ENCODE data around the gene ITPR3.

Gene ITPR3

DNA sequence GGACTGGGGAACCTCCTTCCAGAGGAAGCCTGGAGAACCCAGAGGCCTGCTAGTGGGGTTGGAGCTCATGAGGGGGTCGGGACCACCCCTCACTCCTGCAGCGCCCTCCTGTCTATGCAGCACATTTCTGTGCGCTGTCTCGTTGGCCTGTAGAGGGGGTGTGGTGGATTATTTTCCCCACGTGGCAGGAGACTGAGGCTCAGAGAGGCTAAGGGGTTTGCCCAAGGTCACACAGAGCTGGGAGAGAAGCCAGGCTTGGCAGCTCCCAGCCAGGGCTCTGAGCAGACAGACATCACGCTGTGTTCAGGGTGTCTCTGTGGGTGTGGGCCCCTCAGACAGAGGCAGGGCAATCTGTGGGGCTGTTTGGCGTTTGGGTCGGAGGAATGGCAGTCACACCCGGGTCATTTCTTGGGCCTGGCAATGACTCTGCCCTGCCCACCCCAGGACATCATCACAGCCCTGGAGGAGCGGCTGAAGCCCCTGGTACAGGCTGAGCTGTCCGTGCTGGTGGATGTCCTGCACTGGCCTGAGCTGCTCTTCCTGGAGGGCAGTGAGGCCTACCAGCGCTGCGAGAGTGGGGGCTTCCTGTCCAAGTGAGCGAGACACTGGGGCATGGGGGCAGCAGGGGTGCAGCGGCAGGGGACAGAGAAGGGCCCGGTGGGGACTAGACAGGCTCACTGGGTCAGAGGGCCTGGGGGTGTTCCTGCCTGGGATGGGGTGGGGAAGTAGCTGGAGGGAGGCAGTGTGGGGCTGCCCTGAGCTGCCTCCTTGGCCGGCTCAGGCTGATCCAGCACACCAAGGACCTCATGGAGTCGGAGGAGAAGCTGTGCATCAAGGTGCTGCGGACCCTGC, 62.7 kb downstream of the ITPR3 start:
- TF ChIP-seq, protein P1, sequence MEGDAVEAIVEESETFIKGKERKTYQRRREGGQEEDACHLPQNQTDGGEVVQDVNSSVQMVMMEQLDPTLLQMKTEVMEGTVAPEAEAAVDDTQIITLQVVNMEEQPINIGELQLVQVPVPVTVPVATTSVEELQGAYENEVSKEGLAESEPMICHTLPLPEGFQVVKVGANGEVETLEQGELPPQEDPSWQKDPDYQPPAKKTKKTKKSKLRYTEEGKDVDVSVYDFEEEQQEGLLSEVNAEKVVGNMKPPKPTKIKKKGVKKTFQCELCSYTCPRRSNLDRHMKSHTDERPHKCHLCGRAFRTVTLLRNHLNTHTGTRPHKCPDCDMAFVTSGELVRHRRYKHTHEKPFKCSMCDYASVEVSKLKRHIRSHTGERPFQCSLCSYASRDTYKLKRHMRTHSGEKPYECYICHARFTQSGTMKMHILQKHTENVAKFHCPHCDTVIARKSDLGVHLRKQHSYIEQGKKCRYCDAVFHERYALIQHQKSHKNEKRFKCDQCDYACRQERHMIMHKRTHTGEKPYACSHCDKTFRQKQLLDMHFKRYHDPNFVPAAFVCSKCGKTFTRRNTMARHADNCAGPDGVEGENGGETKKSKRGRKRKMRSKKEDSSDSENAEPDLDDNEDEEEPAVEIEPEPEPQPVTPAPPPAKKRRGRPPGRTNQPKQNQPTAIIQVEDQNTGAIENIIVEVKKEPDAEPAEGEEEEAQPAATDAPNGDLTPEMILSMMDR (IDR thresholded peaks at IDR 0.05; ENCODE audit: low read depth, low read length, missing control alignments) = no peak
- in situ Hi-C loops (cut with HindIII; ENCODE audit: low pct_ligation_motif_present, low sequenced_read_pairs) = no loop called here
- no peak overlapping the region for H3K4me3 ChIP-seq (ENCODE audit: low read depth, low read length)
- H3K27ac ChIP-seq = no peak overlapping the region
- no peaks in the 10 kb centered on the region for H3K36me3 ChIP-seq (replicated peaks)
- no peak for DNase-seq
- H3K27me3 ChIP-seq (replicated peaks) = no peaks in the 10 kb centered on the region

DNA sequence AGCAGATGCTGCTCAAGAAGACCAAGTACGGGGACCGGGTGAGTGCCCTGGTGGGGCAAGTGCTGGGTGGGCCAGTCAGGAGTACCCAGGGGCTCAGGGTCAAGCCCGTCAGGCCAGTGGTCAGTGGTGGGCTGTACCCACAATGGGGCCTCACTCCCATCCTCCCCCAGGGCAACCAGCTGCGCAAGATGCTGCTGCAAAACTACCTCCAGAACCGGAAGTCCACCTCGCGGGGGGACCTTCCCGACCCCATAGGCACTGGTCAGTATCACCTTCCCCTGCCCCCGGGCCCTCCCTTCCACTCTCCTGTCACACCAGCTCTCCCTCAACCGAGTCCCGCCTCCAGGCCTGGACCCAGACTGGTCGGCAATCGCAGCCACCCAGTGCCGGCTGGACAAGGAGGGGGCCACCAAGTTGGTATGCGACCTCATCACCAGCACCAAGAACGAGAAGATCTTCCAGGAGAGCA, 63.3 kb downstream of the ITPR3 start:
- H3K27ac ChIP-seq = no peak overlapping the region
- H3K27me3 ChIP-seq (replicated peaks) = no peaks in the 10 kb centered on the region
- TF ChIP-seq, protein P1 (IDR thresholded peaks at IDR 0.05; ENCODE audit: low read depth, low read length, missing control alignments) = no peak
- in situ Hi-C loops (cut with HindIII; ENCODE audit: low pct_ligation_motif_present, low sequenced_read_pairs) = no loop called here
- H3K36me3 ChIP-seq (replicated peaks) = no peaks in the 10 kb centered on the region
- H3K4me3 ChIP-seq (ENCODE audit: low read depth, low read length) = no peak overlapping the region
- DNase-seq = no peak

DNA sequence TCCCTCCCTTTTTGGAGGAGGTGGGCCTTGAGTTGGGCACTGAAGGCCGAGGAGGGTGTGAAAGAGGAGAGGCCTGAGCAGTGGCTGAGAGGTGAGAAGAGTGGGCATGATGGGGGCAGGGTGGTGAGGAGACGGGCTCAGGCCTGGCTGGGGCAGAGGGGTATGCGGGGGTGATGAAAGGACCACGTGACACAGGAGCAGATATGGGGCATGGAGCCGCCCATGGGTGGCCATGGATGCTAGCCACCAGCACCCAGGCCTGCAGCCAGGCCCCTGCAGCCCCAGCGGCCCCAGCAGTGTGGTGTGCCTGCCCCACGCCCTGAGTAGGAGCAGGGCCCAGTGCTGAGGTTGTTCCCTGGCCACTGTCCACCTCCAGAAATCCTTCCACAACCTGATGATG, 63.9 kb downstream of the ITPR3 start:
- Histone ChIP-seq H3K36me3 (replicated peaks) (no peaks in the 10 kb centered on the region), H3K27ac (no peak overlapping the region), H3K27me3 (replicated peaks) (no peaks in the 10 kb centered on the region), H3K4me3 (ENCODE audit: low read depth, low read length) (no peak overlapping the region)
- TF ChIP-seq, protein P1 (IDR thresholded peaks at IDR 0.05; ENCODE audit: low read depth, low read length, missing control alignments) = no peak
- in situ Hi-C loops (cut with HindIII; ENCODE audit: low pct_ligation_motif_present, low sequenced_read_pairs) = no loop called here
- DNase-seq = no peak

DNA sequence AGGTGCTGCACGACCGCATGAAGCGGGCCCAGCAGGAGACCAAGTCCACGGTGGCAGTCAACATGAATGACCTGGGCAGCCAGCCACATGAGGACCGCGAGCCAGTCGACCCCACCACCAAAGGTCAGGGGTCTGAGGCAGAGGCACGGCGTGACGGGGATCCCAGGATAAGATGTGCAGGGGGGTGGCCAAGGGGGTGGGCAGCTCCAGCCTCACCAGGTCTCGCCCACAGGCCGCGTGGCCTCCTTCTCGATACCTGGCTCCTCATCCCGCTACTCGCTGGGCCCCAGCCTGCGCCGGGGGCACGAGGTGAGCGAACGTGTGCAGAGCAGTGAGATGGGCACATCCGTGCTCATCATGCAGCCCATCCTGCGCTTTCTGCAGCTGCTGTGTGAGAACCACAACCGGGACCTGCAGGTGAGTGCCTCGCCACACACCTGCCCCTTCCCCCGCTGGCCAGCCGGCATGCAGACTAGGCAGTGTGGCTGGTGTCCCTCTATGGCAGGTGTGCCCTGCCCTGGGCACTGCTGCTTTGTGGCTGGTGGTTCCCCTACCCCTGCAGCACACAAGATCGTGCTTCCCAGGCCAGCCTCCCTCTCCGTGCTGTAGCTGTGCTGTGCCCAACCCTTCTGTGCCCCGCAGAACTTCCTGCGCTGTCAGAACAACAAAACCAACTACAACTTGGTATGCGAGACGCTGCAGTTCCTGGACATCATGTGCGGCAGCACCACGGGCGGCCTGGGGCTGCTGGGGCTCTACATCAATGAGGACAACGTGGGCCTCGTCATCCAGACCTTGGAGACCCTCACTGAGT, 64.5 kb downstream of the ITPR3 start:
- TF ChIP-seq, protein P1 (IDR thresholded peaks at IDR 0.05; ENCODE audit: low read depth, low read length, missing control alignments) = no peak
- Histone ChIP-seq H3K36me3 (replicated peaks) (no peaks in the 10 kb centered on the region), H3K27ac (no peak overlapping the region), H3K4me3 (ENCODE audit: low read depth, low read length) (no peak overlapping the region), H3K27me3 (replicated peaks) (no peaks in the 10 kb centered on the region)
- in situ Hi-C loops (cut with HindIII; ENCODE audit: low pct_ligation_motif_present, low sequenced_read_pairs) = no loop called here
- DNase-seq = no peak

DNA sequence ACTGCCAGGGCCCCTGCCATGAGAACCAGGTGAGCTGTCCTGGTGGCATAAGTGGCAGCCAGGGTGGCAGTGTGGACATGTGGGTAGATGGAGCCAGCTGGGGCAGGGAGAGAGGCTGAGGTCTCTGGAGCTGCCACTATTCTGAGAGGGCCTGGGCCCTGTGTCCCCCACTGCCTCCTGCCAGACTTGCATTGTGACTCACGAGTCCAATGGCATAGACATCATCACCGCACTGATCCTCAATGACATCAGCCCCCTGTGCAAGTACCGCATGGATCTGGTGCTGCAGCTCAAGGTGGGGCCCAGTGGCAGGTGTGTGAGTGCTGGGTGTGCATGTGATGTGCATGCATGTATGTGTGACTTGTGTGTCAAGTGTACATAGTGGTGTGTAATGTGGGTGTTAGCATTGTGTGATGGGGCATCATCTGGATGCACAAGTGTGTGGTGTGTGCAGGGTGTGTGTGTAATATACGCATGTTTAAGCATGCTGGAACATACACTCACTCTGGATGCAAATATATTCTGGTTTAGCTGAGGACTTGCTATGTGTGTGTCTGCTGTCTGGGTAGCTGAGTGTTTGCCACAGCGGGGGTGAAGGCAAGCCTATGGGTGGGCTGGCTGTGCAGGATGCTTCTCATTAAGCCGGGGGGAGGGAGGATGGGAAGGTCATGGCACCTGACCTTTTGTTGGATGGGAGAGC, 65.3 kb downstream of the ITPR3 start:
- TF ChIP-seq, protein P1 (IDR thresholded peaks at IDR 0.05; ENCODE audit: low read depth, low read length, missing control alignments) = no peak
- no peak overlapping the region for H3K27ac ChIP-seq
- H3K36me3 ChIP-seq (replicated peaks) = no peaks in the 10 kb centered on the region

More for the DNA sequence above, 65.3 kb downstream of the ITPR3 start:
- no peak for DNase-seq
- H3K27me3 ChIP-seq (replicated peaks) = no peaks in the 10 kb centered on the region
- in situ Hi-C loops (cut with HindIII; ENCODE audit: low pct_ligation_motif_present, low sequenced_read_pairs) = no loop called here
- no peak overlapping the region for H3K4me3 ChIP-seq (ENCODE audit: low read depth, low read length)

Measured in brain microvascular endothelial cell (primary cell).